ENCODE results near the gene EXOC1. TPM values are rescaled to one million over a fixed set of nuclear protein-coding genes. Genes with fewer than 3 reads are reported as not detected.

Gene EXOC1
- total RNA-seq, 3 donors from 2014 or later, result 37.4 to 54.4 (median 45.6) TPM

GRCh38 chr4:55868581-55869090, 15.2 kb downstream of the EXOC1 start:
- no peaks in the 10 kb centered on the region for H3K27me3 ChIP-seq
- TF ChIP-seq POLR2AphosphoS5 (IDR thresholded peaks at IDR 0.05) (no peak), CTCF (IDR thresholded peaks at IDR 0.05) (no peak), POLR2A (IDR thresholded peaks at IDR 0.05) (no peak)
- no peaks in the 10 kb centered on the region for H3K9me3 ChIP-seq
- no peak overlapping the region for H3K27ac ChIP-seq
- intact Hi-C loops (cut with DNase I; ENCODE audit: low total_unique reads), result no loop called here
- no peak for DNase-seq (ENCODE audit: low spot score in 2 of 2)
- H3K4me1 ChIP-seq, result no peaks in the 10 kb centered on the region
- H3K36me3 ChIP-seq, result peaks cover 18% of the 10 kb centered on the region
- H3K4me3 ChIP-seq, result no peak overlapping the region

GRCh38 chr4:55871299-55871800, 17.9 kb downstream of the EXOC1 start:
- intact Hi-C loops (cut with DNase I; ENCODE audit: low total_unique reads), result no loop called here
- Histone ChIP-seq H3K4me1 (no peaks in the 10 kb centered on the region), H3K27ac (no peak overlapping the region), H3K4me3 (no peak overlapping the region), H3K27me3 (no peaks in the 10 kb centered on the region), H3K36me3 (peaks cover 18% of the 10 kb centered on the region), H3K9me3 (no peaks in the 10 kb centered on the region)
- no peak for TF ChIP-seq POLR2AphosphoS5 (IDR thresholded peaks at IDR 0.05)
- TF ChIP-seq CTCF (IDR thresholded peaks at IDR 0.05), result no peak
- no peak for DNase-seq (ENCODE audit: low spot score in 2 of 2)

- H3K4me3 ChIP-seq, result no peak overlapping the region
- intact Hi-C loops (cut with DNase I; ENCODE audit: low total_unique reads), result no loop called here
- no peaks in the 10 kb centered on the region for H3K27me3 ChIP-seq
Measured at GRCh38 chr4:55874831-55875230, 21.4 kb downstream of the EXOC1 start.

GRCh38 chr4:55876387-55876786, 22.9 kb downstream of the EXOC1 start:
- H3K27me3 ChIP-seq, result no peaks in the 10 kb centered on the region
- H3K4me3 ChIP-seq, result no peak overlapping the region
- no peaks in the 10 kb centered on the region for H3K4me1 ChIP-seq
- intact Hi-C loops (cut with DNase I; ENCODE audit: low total_unique reads), result no loop called here
- DNase-seq (ENCODE audit: low spot score in 2 of 2), result no peak
- TF ChIP-seq POLR2A (IDR thresholded peaks at IDR 0.05) (no peak), POLR2AphosphoS5 (IDR thresholded peaks at IDR 0.05) (no peak), CTCF (IDR thresholded peaks at IDR 0.05) (no peak)
- no peak overlapping the region for H3K27ac ChIP-seq
- peaks cover 12% of the 10 kb centered on the region for H3K36me3 ChIP-seq
- H3K9me3 ChIP-seq, result no peaks in the 10 kb centered on the region

More at GRCh38 chr4:55874831-55875230, 21.4 kb downstream of the EXOC1 start:
- no peak for DNase-seq (ENCODE audit: low spot score in 2 of 2)
- TF ChIP-seq CTCF (IDR thresholded peaks at IDR 0.05) (no peak), POLR2A (IDR thresholded peaks at IDR 0.05) (no peak), POLR2AphosphoS5 (IDR thresholded peaks at IDR 0.05) (no peak)
- Histone ChIP-seq H3K9me3 (no peaks in the 10 kb centered on the region), H3K27ac (no peak overlapping the region), H3K4me1 (no peaks in the 10 kb centered on the region), H3K36me3 (peaks cover 18% of the 10 kb centered on the region)

GRCh38 chr4:55879224-55879623, 25.8 kb downstream of the EXOC1 start:
- H3K9me3 ChIP-seq, result no peaks in the 10 kb centered on the region
- H3K27me3 ChIP-seq, result no peaks in the 10 kb centered on the region
- no peaks in the 10 kb centered on the region for H3K4me1 ChIP-seq
- peaks cover 5% of the 10 kb centered on the region for H3K36me3 ChIP-seq
- no peak for TF ChIP-seq CTCF (IDR thresholded peaks at IDR 0.05)
- TF ChIP-seq POLR2AphosphoS5 (IDR thresholded peaks at IDR 0.05), result no peak
- no peak for TF ChIP-seq POLR2A (IDR thresholded peaks at IDR 0.05)
- no peak for DNase-seq (ENCODE audit: low spot score in 2 of 2)
- intact Hi-C loops (cut with DNase I; ENCODE audit: low total_unique reads), result no loop called here
- no peak overlapping the region for H3K4me3 ChIP-seq
- H3K27ac ChIP-seq, result no peak overlapping the region
